ENCODE results near the gene PTPDC1.

DNA sequence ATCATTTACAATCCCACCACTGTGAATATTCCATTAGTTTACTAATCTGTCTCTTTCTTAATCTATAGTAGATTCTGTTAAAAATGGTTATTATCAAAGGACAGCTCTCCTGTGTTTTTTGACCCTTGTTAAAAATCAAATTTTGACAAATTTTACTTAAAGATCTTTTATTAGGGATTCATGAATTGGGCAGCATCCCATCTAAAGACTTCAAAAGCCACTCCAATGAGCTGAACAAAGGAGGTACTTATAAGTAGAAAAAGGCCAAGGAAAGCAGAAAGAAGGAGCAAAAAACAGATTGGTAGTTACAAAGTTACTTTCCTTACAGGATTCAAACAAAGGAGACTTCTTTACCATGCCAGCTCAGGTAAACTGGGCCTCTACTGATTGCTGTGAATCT is 44.5 kb upstream of the PTPDC1 start:
- TF ChIP-seq, protein P1, sequence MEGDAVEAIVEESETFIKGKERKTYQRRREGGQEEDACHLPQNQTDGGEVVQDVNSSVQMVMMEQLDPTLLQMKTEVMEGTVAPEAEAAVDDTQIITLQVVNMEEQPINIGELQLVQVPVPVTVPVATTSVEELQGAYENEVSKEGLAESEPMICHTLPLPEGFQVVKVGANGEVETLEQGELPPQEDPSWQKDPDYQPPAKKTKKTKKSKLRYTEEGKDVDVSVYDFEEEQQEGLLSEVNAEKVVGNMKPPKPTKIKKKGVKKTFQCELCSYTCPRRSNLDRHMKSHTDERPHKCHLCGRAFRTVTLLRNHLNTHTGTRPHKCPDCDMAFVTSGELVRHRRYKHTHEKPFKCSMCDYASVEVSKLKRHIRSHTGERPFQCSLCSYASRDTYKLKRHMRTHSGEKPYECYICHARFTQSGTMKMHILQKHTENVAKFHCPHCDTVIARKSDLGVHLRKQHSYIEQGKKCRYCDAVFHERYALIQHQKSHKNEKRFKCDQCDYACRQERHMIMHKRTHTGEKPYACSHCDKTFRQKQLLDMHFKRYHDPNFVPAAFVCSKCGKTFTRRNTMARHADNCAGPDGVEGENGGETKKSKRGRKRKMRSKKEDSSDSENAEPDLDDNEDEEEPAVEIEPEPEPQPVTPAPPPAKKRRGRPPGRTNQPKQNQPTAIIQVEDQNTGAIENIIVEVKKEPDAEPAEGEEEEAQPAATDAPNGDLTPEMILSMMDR (IDR thresholded peaks at IDR 0.05): no peak
- TF ChIP-seq EZH2 (IDR thresholded peaks at IDR 0.05; ENCODE audit: borderline replicate concordance, insufficient read depth, low read depth, low read length, poor library complexity, severe bottlenecking): no peak
